WTC11 (cell line): ENCODE results near the gene IL1RN. TPM values are rescaled to one million over a fixed set of nuclear protein-coding genes. Genes with fewer than 3 reads are reported as not detected.

Experiments
- ATAC-seq: fragments of 200-7000 bp; cut with Tn5 transposase; 2 replicates; pipeline ENCODE4 v1.10.0; 2021; ENCODE audit warnings: mild to moderate bottlenecking, moderate library complexity
- CTCF ChIA-PET: fragments of 300-600 bp; sonication (Branson Sonifier 250); formaldehyde crosslinking; loops from one replicate; lab custom pipeline; 2021; ENCODE audit warnings: antibody characterized with exemption; lab: Charles Lee
- POLR2A ChIA-PET: fragments of 350-600 bp; sonication (Branson Sonifier 250); formaldehyde crosslinking; loops from one replicate; lab custom pipeline; 2021; ENCODE audit warnings: antibody characterized with exemption; lab: Charles Lee
- DNase-seq: peaks from one replicate; pipeline ENCODE4 v3.0.0; 2021; ENCODE audit warnings: low spot score
- H3K27ac Mint-ChIP-seq: 2 replicates; pipeline ENCODE4 v1.8.0; 2021; ENCODE audit warnings: mixed read lengths
- H3K27me3 Mint-ChIP-seq: 2 replicates; pipeline ENCODE4 v1.8.0; 2021; ENCODE audit warnings: low read depth, mild to moderate bottlenecking, moderate library complexity, mixed read lengths
- H3K36me3 Mint-ChIP-seq: 2 replicates; pipeline ENCODE4 v1.8.0; 2021; ENCODE audit warnings: mixed read lengths
- H3K4me1 Mint-ChIP-seq: 2 replicates; pipeline ENCODE4 v1.8.0; 2022; ENCODE audit warnings: mixed read lengths
- H3K4me3 Mint-ChIP-seq: 2 replicates; pipeline ENCODE4 v1.8.0; 2021; ENCODE audit warnings: mild to moderate bottlenecking, moderate library complexity, mixed read lengths
- H3K9me3 Mint-ChIP-seq: 2 replicates; pipeline ENCODE4 v1.8.0; 2021; ENCODE audit warnings: mixed read lengths
- ATF1 ChIP-seq: sonication (generic); formaldehyde crosslinking; IDR thresholded peaks from 2 replicates; pipeline ENCODE4 v1.8.1; 2023; ENCODE audit warnings: mild to moderate bottlenecking, moderate library complexity, missing genetic modification reagents
- ESRRA ChIP-seq: sonication (generic); formaldehyde crosslinking; IDR thresholded peaks from 2 replicates; pipeline ENCODE4 v1.8.1; 2022; ENCODE audit warnings: mild to moderate bottlenecking, missing genetic modification reagents, borderline replicate concordance
- GABPB1 ChIP-seq: sonication (generic); formaldehyde crosslinking; IDR thresholded peaks from 2 replicates; pipeline ENCODE4 v1.8.1; 2023; ENCODE audit warnings: mild to moderate bottlenecking, missing genetic modification reagents
- GRHL2 ChIP-seq: fragments of 250-450 bp; sonication (Bioruptor Pico); IDR thresholded peaks from 2 replicates; pipeline ENCODE4 v1.8.0; 2022; ENCODE audit warnings: mild to moderate bottlenecking, moderate library complexity; ENCODE audit not compliant: insufficient replicate concordance, severe bottlenecking
- GTF2I ChIP-seq: fragments of 250-450 bp; sonication (Bioruptor Pico); conservative IDR thresholded peaks from 2 replicates; pipeline ENCODE4 v1.4.0; 2021; ENCODE audit warnings: mild to moderate bottlenecking
- JUN ChIP-seq: sonication (generic); formaldehyde crosslinking; IDR thresholded peaks from 2 replicates; pipeline ENCODE4 v1.8.0; 2023; ENCODE audit warnings: mild to moderate bottlenecking, missing genetic modification reagents
- KAT7 ChIP-seq: sonication (generic); formaldehyde crosslinking; IDR thresholded peaks from 2 replicates; pipeline ENCODE4 v1.8.1; 2023; ENCODE audit warnings: missing genetic modification reagents, mild to moderate bottlenecking, borderline replicate concordance
- NFE2L1 ChIP-seq: sonication (generic); formaldehyde crosslinking; IDR thresholded peaks from 2 replicates; pipeline ENCODE4 v1.8.1; 2023; ENCODE audit warnings: missing genetic modification reagents
- NFYB ChIP-seq: sonication (generic); formaldehyde crosslinking; conservative IDR thresholded peaks from 2 replicates; pipeline ENCODE4 v1.8.0; 2022; ENCODE audit warnings: low read depth, missing genetic modification reagents
- TEAD1 ChIP-seq: sonication (generic); formaldehyde crosslinking; IDR thresholded peaks from 2 replicates; pipeline ENCODE4 v1.8.0; 2022; ENCODE audit warnings: mild to moderate bottlenecking, missing genetic modification reagents
- ZNF219 ChIP-seq: sonication (generic); formaldehyde crosslinking; IDR thresholded peaks from 2 replicates; pipeline ENCODE4 v1.8.0; 2023; ENCODE audit warnings: missing genetic modification reagents, mild to moderate bottlenecking, borderline replicate concordance
- ZNF671 ChIP-seq: fragments of 250-450 bp; sonication (Bioruptor Pico); IDR thresholded peaks from 2 replicates; pipeline ENCODE4 v1.8.0; 2021; ENCODE audit warnings: mild to moderate bottlenecking
- total RNA-seq: library from RNA; stranded (reverse); gene quantifications from 3 replicates; pipeline ENCODE4 v1.2.3, GENCODE V29; 2021
- TF ChIP-seq, protein P1 (sequence below): sonication (generic); formaldehyde crosslinking; IDR thresholded peaks from 2 replicates; pipeline ENCODE4 v1.8.1; 2022; ENCODE audit warnings: low read depth, missing genetic modification reagents, borderline replicate concordance
- TF ChIP-seq, protein P2 (sequence below): fragments of 250-450 bp; sonication (Bioruptor Pico); IDR thresholded peaks from 2 replicates; pipeline ENCODE4 v1.9.0; 2021; ENCODE audit warnings: mild to moderate bottlenecking
- TF ChIP-seq, protein P3 (sequence below): fragments of 250-450 bp; sonication (Bioruptor Pico); IDR thresholded peaks from 2 replicates; pipeline ENCODE4 v2.1.2; 2022; ENCODE audit warnings: mild to moderate bottlenecking, moderate library complexity
- TF ChIP-seq, protein P4 (sequence below): sonication (generic); formaldehyde crosslinking; IDR thresholded peaks from 2 replicates; pipeline ENCODE4 v1.8.1; 2023; ENCODE audit warnings: mild to moderate bottlenecking, missing genetic modification reagents, moderate library complexity
- TF ChIP-seq, protein P5 (sequence below): fragments of 250-450 bp; sonication (Bioruptor Pico); IDR thresholded peaks from 2 replicates; pipeline ENCODE4 v1.9.0; 2021; ENCODE audit warnings: moderate library complexity, mild to moderate bottlenecking, inconsistent platforms, borderline replicate concordance
- TF ChIP-seq, protein P6 (sequence below): sonication (generic); formaldehyde crosslinking; IDR thresholded peaks from 2 replicates; pipeline ENCODE4 v1.8.1; 2023; ENCODE audit warnings: mild to moderate bottlenecking, moderate library complexity, missing genetic modification reagents
- TF ChIP-seq, protein P7 (sequence below): sonication (generic); formaldehyde crosslinking; IDR thresholded peaks from 2 replicates; pipeline ENCODE4 v1.8.0; 2023; ENCODE audit warnings: missing genetic modification reagents, mild to moderate bottlenecking, borderline replicate concordance
- TF ChIP-seq, protein P8 (sequence below): sonication (generic); formaldehyde crosslinking; IDR thresholded peaks from 2 replicates; pipeline ENCODE4 v1.8.0; 2022; ENCODE audit warnings: mild to moderate bottlenecking, missing genetic modification reagents

The IL1RN gene
- total RNA-seq, 1 experiment from 2014 or later: not detected

DNA sequence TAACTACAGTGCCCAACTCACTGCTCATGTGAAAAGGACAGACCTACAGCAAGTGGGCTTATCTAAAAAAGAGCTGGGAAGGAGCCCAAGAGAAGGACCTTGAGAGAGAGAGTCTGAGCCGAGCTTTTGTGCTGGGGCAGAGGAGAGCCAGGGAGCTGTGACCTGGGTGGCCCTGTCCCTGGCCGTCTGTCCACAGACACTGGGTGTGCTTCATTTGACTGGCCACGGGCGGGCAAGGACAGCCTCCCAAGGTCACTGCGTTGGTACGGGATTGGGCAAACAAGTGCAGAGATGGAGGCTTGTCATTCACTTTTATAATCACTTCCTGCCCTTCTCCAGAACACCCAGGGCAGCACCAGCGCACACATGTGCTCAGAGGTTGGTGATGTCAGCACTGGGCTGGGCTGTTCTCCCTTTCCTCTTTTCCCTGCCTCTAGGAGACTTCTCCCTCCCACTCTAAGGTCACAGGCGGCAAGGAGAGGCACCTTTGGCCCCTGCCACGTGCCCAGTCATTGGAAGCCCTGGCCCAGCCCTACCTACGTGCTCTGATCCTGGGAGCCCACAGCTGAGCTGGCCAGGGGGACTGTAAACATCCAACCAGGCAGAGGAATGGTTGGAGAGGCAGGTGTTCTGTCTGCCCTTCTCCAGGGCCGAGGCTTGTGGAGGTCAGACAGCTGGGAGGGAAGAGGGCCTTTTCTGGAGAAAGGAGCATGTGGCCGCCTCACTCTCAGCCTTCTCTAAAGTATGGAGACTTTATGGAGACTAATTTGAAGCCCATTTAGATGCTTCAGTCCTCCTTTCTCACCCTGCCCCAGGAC lies 39.9 kb downstream of the IL1RN start:
- ATAC-seq: no peak
- no peaks in the 10 kb centered on the region for H3K36me3 Mint-ChIP-seq
- TF ChIP-seq GTF2I (CRISPR knock-in tag) (no peak), GABPB1 (CRISPR knock-in tag) (peak; percentile 89)
- H3K27ac Mint-ChIP-seq: no peak overlapping the region
- no peaks in the 10 kb centered on the region; the same call in 1 of the 2 replicates for H3K9me3 Mint-ChIP-seq
- H3K27me3 Mint-ChIP-seq: peaks cover 7% of the 10 kb centered on the region; the same call in 1 of the 2 replicates
- ChIA-PET POLR2A (no interaction called here), CTCF (interaction anchor here (1.0 to 1.1 kb wide), 2 partner anchors 25 to 31 kb away, joined by 3 to 4 read pairs; no protein-coding TSS in a partner anchor)
- peaks cover 12% of the 10 kb centered on the region for H3K4me1 Mint-ChIP-seq
- no peak for DNase-seq
- H3K4me3 Mint-ChIP-seq: no peak overlapping the region

DNA sequence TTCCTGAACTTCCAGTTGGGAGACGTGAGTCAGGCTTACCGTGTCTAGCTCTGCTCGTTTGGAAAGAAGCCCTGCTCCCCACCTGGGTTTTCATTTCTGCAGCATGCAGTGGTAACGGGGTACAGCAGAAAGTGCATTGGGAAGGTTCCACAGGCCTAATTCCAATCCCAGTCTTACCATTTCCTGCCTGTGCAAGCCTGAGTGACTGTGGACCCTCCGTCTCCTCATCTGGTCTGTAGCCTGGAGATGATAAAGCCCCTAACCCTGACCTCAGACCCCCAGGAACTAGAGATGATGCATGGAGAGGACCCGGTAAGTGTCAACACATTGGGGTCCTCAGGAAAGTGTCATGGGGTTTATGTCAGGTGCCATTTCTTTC lies 40.6 kb downstream of the IL1RN start:
- TF ChIP-seq TEAD1 (CRISPR knock-in tag) (no peak), ATF1 (CRISPR knock-in tag) (no peak), NFYB (CRISPR knock-in tag) (no peak), GRHL2 (no peak), ZNF671 (no peak), ESRRA (CRISPR knock-in tag) (no peak), NFE2L1 (no peak), JUN (CRISPR knock-in tag) (no peak), KAT7 (CRISPR knock-in tag) (no peak), ZNF219 (no peak)
- TF ChIP-seq, protein P1, sequence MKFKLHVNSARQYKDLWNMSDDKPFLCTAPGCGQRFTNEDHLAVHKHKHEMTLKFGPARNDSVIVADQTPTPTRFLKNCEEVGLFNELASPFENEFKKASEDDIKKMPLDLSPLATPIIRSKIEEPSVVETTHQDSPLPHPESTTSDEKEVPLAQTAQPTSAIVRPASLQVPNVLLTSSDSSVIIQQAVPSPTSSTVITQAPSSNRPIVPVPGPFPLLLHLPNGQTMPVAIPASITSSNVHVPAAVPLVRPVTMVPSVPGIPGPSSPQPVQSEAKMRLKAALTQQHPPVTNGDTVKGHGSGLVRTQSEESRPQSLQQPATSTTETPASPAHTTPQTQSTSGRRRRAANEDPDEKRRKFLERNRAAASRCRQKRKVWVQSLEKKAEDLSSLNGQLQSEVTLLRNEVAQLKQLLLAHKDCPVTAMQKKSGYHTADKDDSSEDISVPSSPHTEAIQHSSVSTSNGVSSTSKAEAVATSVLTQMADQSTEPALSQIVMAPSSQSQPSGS: no peak
- TF ChIP-seq, protein P2, sequence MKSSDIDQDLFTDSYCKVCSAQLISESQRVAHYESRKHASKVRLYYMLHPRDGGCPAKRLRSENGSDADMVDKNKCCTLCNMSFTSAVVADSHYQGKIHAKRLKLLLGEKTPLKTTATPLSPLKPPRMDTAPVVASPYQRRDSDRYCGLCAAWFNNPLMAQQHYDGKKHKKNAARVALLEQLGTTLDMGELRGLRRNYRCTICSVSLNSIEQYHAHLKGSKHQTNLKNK: no peak
- TF ChIP-seq, protein P3, sequence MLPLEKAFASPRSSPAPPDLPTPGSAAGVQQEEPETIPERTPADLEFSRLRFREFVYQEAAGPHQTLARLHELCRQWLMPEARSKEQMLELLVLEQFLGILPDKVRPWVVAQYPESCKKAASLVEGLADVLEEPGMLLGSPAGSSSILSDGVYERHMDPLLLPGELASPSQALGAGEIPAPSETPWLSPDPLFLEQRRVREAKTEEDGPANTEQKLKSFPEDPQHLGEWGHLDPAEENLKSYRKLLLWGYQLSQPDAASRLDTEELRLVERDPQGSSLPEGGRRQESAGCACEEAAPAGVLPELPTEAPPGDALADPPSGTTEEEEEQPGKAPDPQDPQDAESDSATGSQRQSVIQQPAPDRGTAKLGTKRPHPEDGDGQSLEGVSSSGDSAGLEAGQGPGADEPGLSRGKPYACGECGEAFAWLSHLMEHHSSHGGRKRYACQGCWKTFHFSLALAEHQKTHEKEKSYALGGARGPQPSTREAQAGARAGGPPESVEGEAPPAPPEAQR (CRISPR knock-in tag): no peak
- TF ChIP-seq, protein P4, sequence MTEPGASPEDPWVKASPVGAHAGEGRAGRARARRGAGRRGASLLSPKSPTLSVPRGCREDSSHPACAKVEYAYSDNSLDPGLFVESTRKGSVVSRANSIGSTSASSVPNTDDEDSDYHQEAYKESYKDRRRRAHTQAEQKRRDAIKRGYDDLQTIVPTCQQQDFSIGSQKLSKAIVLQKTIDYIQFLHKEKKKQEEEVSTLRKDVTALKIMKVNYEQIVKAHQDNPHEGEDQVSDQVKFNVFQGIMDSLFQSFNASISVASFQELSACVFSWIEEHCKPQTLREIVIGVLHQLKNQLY (CRISPR knock-in tag): no peak
- TF ChIP-seq, protein P5, sequence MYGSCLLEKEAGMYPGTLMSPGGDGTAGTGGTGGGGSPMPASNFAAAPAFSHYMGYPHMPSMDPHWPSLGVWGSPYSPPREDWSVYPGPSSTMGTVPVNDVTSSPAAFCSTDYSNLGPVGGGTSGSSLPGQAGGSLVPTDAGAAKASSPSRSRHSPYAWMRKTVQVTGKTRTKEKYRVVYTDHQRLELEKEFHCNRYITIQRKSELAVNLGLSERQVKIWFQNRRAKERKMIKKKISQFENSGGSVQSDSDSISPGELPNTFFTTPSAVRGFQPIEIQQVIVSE: no peak
- TF ChIP-seq, protein P6, sequence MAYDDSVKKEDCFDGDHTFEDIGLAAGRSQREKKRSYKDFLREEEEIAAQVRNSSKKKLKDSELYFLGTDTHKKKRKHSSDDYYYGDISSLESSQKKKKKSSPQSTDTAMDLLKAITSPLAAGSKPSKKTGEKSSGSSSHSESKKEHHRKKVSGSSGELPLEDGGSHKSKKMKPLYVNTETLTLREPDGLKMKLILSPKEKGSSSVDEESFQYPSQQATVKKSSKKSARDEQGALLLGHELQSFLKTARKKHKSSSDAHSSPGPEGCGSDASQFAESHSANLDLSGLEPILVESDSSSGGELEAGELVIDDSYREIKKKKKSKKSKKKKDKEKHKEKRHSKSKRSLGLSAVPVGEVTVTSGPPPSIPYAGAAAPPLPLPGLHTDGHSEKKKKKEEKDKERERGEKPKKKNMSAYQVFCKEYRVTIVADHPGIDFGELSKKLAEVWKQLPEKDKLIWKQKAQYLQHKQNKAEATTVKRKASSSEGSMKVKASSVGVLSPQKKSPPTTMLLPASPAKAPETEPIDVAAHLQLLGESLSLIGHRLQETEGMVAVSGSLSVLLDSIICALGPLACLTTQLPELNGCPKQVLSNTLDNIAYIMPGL: no peak
- TF ChIP-seq, protein P7, sequence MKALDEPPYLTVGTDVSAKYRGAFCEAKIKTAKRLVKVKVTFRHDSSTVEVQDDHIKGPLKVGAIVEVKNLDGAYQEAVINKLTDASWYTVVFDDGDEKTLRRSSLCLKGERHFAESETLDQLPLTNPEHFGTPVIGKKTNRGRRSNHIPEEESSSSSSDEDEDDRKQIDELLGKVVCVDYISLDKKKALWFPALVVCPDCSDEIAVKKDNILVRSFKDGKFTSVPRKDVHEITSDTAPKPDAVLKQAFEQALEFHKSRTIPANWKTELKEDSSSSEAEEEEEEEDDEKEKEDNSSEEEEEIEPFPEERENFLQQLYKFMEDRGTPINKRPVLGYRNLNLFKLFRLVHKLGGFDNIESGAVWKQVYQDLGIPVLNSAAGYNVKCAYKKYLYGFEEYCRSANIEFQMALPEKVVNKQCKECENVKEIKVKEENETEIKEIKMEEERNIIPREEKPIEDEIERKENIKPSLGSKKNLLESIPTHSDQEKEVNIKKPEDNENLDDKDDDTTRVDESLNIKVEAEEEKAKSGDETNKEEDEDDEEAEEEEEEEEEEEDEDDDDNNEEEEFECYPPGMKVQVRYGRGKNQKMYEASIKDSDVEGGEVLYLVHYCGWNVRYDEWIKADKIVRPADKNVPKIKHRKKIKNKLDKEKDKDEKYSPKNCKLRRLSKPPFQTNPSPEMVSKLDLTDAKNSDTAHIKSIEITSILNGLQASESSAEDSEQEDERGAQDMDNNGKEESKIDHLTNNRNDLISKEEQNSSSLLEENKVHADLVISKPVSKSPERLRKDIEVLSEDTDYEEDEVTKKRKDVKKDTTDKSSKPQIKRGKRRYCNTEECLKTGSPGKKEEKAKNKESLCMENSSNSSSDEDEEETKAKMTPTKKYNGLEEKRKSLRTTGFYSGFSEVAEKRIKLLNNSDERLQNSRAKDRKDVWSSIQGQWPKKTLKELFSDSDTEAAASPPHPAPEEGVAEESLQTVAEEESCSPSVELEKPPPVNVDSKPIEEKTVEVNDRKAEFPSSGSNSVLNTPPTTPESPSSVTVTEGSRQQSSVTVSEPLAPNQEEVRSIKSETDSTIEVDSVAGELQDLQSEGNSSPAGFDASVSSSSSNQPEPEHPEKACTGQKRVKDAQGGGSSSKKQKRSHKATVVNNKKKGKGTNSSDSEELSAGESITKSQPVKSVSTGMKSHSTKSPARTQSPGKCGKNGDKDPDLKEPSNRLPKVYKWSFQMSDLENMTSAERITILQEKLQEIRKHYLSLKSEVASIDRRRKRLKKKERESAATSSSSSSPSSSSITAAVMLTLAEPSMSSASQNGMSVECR: no peak
- TF ChIP-seq, protein P8, sequence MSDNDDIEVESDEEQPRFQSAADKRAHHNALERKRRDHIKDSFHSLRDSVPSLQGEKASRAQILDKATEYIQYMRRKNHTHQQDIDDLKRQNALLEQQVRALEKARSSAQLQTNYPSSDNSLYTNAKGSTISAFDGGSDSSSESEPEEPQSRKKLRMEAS (CRISPR knock-in tag): no peak
- no peak for ATAC-seq
- Mint-ChIP-seq H3K4me3 (no peak overlapping the region), H3K27ac (no peak overlapping the region), H3K9me3 (no peaks in the 10 kb centered on the region; the same call in 1 of the 2 replicates), H3K4me1 (peaks cover 12% of the 10 kb centered on the region), H3K36me3 (no peaks in the 10 kb centered on the region), H3K27me3 (peaks cover 7% of the 10 kb centered on the region; the same call in 1 of the 2 replicates)
- DNase-seq: no peak
- POLR2A ChIA-PET: no interaction called here
- CTCF ChIA-PET: interaction anchor here (1.0 kb wide), 1 partner anchor 25 kb away, joined by 4 read pairs; no protein-coding TSS in a partner anchor
